ENCODE data around the gene SLC9A3. TPM values are rescaled to one million over a fixed set of nuclear protein-coding genes. Genes with fewer than 3 reads are reported as not detected.
A peak's percentile ranks its signal among the peaks of the same experiment; 100 is the strongest.

The SLC9A3 gene
- 3.3 TPM for polyA plus RNA-seq (2013, experiment 1 of 2)
- polyA plus RNA-seq (2013, experiment 2 of 2): 3.2 TPM

- H3K4me3 ChIP-seq (ENCODE audit: low read length in 2 of 2): peak within 1 kb of the TSS in 1 of 2 donors; percentile 13
- peak within 1 kb of the TSS; percentile 64 for H3K18ac ChIP-seq (ENCODE audit: low read length)
- H2BK120ac ChIP-seq (ENCODE audit: low read depth, low read length): no peak within 1 kb of the TSS
- no peak within 1 kb of the TSS for H4K8ac ChIP-seq (ENCODE audit: low read depth, low read length)
- no peak within 1 kb of the TSS for H2BK5ac ChIP-seq (ENCODE audit: low read length)
- peak within 1 kb of the TSS; percentile 89 for H3K23ac ChIP-seq (ENCODE audit: low read depth, low read length, poor library complexity)
- no peak within 1 kb of the TSS for H3K27ac ChIP-seq (replicated peaks; ENCODE audit: low read length)
- peak within 1 kb of the TSS; percentile 71 for H3K14ac ChIP-seq (ENCODE audit: low read length)
- H3K4me1 ChIP-seq (ENCODE audit: control insufficient read depth in 2 of 2, insufficient read depth in 1 of 2, low read depth in 1 of 2, low read length in 2 of 2): peaks cover 6 to 15% of the 10 kb centered on the region in 2 donors
- H3K4ac ChIP-seq (ENCODE audit: low read length): no peak within 1 kb of the TSS
- peak within 1 kb of the TSS; percentile 41 for H2BK12ac ChIP-seq (ENCODE audit: low read length)
- no CpG with 5 or more reads among the region's 89 CpGs for WGBS, 2 donors (ENCODE audit: extremely low coverage in 2 of 2, insufficient read length in 2 of 2, insufficient replicate concordance in 1 of 2)
- no peak for DNase-seq (ENCODE audit: low spot score)
- no peak within 1 kb of the TSS for H4K91ac ChIP-seq (ENCODE audit: low read depth, low read length, poor library complexity)
- peak within 1 kb of the TSS; percentile 26 for H2BK15ac ChIP-seq (ENCODE audit: low read length)
- H2AK5ac ChIP-seq (ENCODE audit: low read depth, low read length): peak within 1 kb of the TSS; percentile 96
- H3K36me3 ChIP-seq (replicated peaks in 1 of 2; ENCODE audit: control insufficient read depth in 2 of 2, insufficient read depth in 2 of 2, low read length in 2 of 2): no peaks in the 10 kb centered on the region
- H2AFZ ChIP-seq (ENCODE audit: low read length): peak within 1 kb of the TSS; percentile 86
- peak within 1 kb of the TSS; percentile 83 for H3K4me2 ChIP-seq (ENCODE audit: insufficient read depth, low read length, poor library complexity, severe bottlenecking)
- peaks cover 47 to 92% (median 73%) of the 10 kb centered on the region in 3 experiments for H3K27me3 ChIP-seq (ENCODE audit: control insufficient read depth in 3 of 3, insufficient read depth in 3 of 3, low read depth in 1 of 3, low read length in 3 of 3)
- no peaks in the 10 kb centered on the region for H3K79me1 ChIP-seq (ENCODE audit: low read depth, low read length)
- H3K9me3 ChIP-seq (replicated peaks in 1 of 2; ENCODE audit: control insufficient read depth in 2 of 2, insufficient read depth in 1 of 2, low read depth in 1 of 2, low read length in 2 of 2): peaks cover 0 to 3% of the 10 kb centered on the region in 2 donors
- no peak within 1 kb of the TSS for H3K9ac ChIP-seq (ENCODE audit: low read depth, low read length, poor library complexity)
Observed at GRCh38 chr5:524234-524972, at the start of gene SLC9A3. Gene SLC9A3 (minus strand): TSS chr5:524449.

- H3K27me3 ChIP-seq (ENCODE audit: control insufficient read depth in 3 of 3, insufficient read depth in 3 of 3, low read depth in 1 of 3, low read length in 3 of 3): peaks cover 0 to 28% (median 0%) of the 10 kb centered on the region in 3 experiments
- no peak overlapping the region for H3K14ac ChIP-seq (ENCODE audit: low read length)
- peak overlapping the region; percentile 35 for H2AK5ac ChIP-seq (ENCODE audit: low read depth, low read length)
- peak overlapping the region; percentile 6 for H2BK12ac ChIP-seq (ENCODE audit: low read length)
- H3K79me1 ChIP-seq (ENCODE audit: low read depth, low read length): peaks cover 2% of the 10 kb centered on the region
- H3K36me3 ChIP-seq (replicated peaks in 1 of 2; ENCODE audit: control insufficient read depth in 2 of 2, insufficient read depth in 2 of 2, low read length in 2 of 2): no peaks in the 10 kb centered on the region
- H2AFZ ChIP-seq (ENCODE audit: low read length): no peak overlapping the region
- peak overlapping the region; percentile 27 for H2BK15ac ChIP-seq (ENCODE audit: low read length)
- H3K9ac ChIP-seq (ENCODE audit: low read depth, low read length, poor library complexity): no peak overlapping the region
- no peak overlapping the region for H3K27ac ChIP-seq (replicated peaks; ENCODE audit: low read length)
- no peak overlapping the region for H4K8ac ChIP-seq (ENCODE audit: low read depth, low read length)
- H3K4me3 ChIP-seq (ENCODE audit: low read length in 2 of 2): no peak overlapping the region
- no peak overlapping the region for H2BK120ac ChIP-seq (ENCODE audit: low read depth, low read length)
- H3K23ac ChIP-seq (ENCODE audit: low read depth, low read length, poor library complexity): no peak overlapping the region
- WGBS, 2 donors (ENCODE audit: extremely low coverage in 2 of 2, insufficient read length in 2 of 2, insufficient replicate concordance in 1 of 2): no CpG with 5 or more reads among the region's 16 CpGs
- H3K4me1 ChIP-seq (ENCODE audit: control insufficient read depth in 2 of 2, insufficient read depth in 1 of 2, low read depth in 1 of 2, low read length in 2 of 2): no peaks in the 10 kb centered on the region
- no peak for DNase-seq (ENCODE audit: low spot score)
- H2BK5ac ChIP-seq (ENCODE audit: low read length): no peak overlapping the region
- H3K4me2 ChIP-seq (ENCODE audit: insufficient read depth, low read length, poor library complexity, severe bottlenecking): no peak overlapping the region
- peaks cover 4 to 8% of the 10 kb centered on the region in 2 donors for H3K9me3 ChIP-seq (replicated peaks in 1 of 2; ENCODE audit: control insufficient read depth in 2 of 2, insufficient read depth in 1 of 2, low read depth in 1 of 2, low read length in 2 of 2)
- peak overlapping the region; percentile 64 for H3K18ac ChIP-seq (ENCODE audit: low read length)
- H3K4ac ChIP-seq (ENCODE audit: low read length): no peak overlapping the region
- H4K91ac ChIP-seq (ENCODE audit: low read depth, low read length, poor library complexity): no peak overlapping the region
Observed at GRCh38 chr5:573976-574375, 49.7 kb upstream of the SLC9A3 start.

GRCh38 chr5:573206-573605 is 49.0 kb upstream of the SLC9A3 start:
- Histone ChIP-seq H3K27me3 (ENCODE audit: control insufficient read depth in 3 of 3, insufficient read depth in 3 of 3, low read depth in 1 of 3, low read length in 3 of 3) (peaks cover 0 to 30% (median 0%) of the 10 kb centered on the region in 3 experiments), H3K36me3 (replicated peaks in 1 of 2; ENCODE audit: control insufficient read depth in 2 of 2, insufficient read depth in 2 of 2, low read length in 2 of 2) (no peaks in the 10 kb centered on the region), H3K23ac (ENCODE audit: low read depth, low read length, poor library complexity) (no peak overlapping the region), H2AFZ (ENCODE audit: low read length) (no peak overlapping the region), H3K4me1 (ENCODE audit: control insufficient read depth in 2 of 2, insufficient read depth in 1 of 2, low read depth in 1 of 2, low read length in 2 of 2) (no peaks in the 10 kb centered on the region), H2BK120ac (ENCODE audit: low read depth, low read length) (no peak overlapping the region), H3K27ac (replicated peaks; ENCODE audit: low read length) (no peak overlapping the region), H3K9ac (ENCODE audit: low read depth, low read length, poor library complexity) (no peak overlapping the region), H3K79me1 (ENCODE audit: low read depth, low read length) (peaks cover 2% of the 10 kb centered on the region), H2BK5ac (ENCODE audit: low read length) (no peak overlapping the region), H2AK5ac (ENCODE audit: low read depth, low read length) (no peak overlapping the region), H4K91ac (ENCODE audit: low read depth, low read length, poor library complexity) (no peak overlapping the region), H2BK12ac (ENCODE audit: low read length) (no peak overlapping the region), H4K8ac (ENCODE audit: low read depth, low read length) (no peak overlapping the region), H3K9me3 (replicated peaks in 1 of 2; ENCODE audit: control insufficient read depth in 2 of 2, insufficient read depth in 1 of 2, low read depth in 1 of 2, low read length in 2 of 2) (peaks cover 4 to 8% of the 10 kb centered on the region in 2 donors), H3K18ac (ENCODE audit: low read length) (no peak overlapping the region), H2BK15ac (ENCODE audit: low read length) (no peak overlapping the region), H3K14ac (ENCODE audit: low read length) (no peak overlapping the region), H3K4me3 (ENCODE audit: low read length in 2 of 2) (no peak overlapping the region), H3K4me2 (ENCODE audit: insufficient read depth, low read length, poor library complexity, severe bottlenecking) (no peak overlapping the region), H3K4ac (ENCODE audit: low read length) (no peak overlapping the region)
- DNase-seq (ENCODE audit: low spot score): no peak
- no CpG with 5 or more reads among the region's 12 CpGs for WGBS, 2 donors (ENCODE audit: extremely low coverage in 2 of 2, insufficient read length in 2 of 2, insufficient replicate concordance in 1 of 2)

- H3K4ac ChIP-seq (ENCODE audit: low read length): no peak overlapping the region
- no peak overlapping the region for H3K9ac ChIP-seq (ENCODE audit: low read depth, low read length, poor library complexity)
- no peak overlapping the region for H3K27ac ChIP-seq (replicated peaks; ENCODE audit: low read length)
- H2BK120ac ChIP-seq (ENCODE audit: low read depth, low read length): no peak overlapping the region
- peaks cover 0 to 37% (median under 1%) of the 10 kb centered on the region in 3 experiments for H3K27me3 ChIP-seq (ENCODE audit: control insufficient read depth in 3 of 3, insufficient read depth in 3 of 3, low read depth in 1 of 3, low read length in 3 of 3)
- no peak overlapping the region for H2BK15ac ChIP-seq (ENCODE audit: low read length)
- H3K4me3 ChIP-seq (ENCODE audit: low read length in 2 of 2): no peak overlapping the region
- H3K4me1 ChIP-seq (ENCODE audit: control insufficient read depth in 2 of 2, insufficient read depth in 1 of 2, low read depth in 1 of 2, low read length in 2 of 2): no peaks in the 10 kb centered on the region
- no peak overlapping the region for H4K8ac ChIP-seq (ENCODE audit: low read depth, low read length)
- no peak overlapping the region for H3K4me2 ChIP-seq (ENCODE audit: insufficient read depth, low read length, poor library complexity, severe bottlenecking)
- H3K23ac ChIP-seq (ENCODE audit: low read depth, low read length, poor library complexity): no peak overlapping the region
- no peak overlapping the region for H4K91ac ChIP-seq (ENCODE audit: low read depth, low read length, poor library complexity)
- peaks cover 4 to 8% of the 10 kb centered on the region in 2 donors for H3K9me3 ChIP-seq (replicated peaks in 1 of 2; ENCODE audit: control insufficient read depth in 2 of 2, insufficient read depth in 1 of 2, low read depth in 1 of 2, low read length in 2 of 2)
- no peak for DNase-seq (ENCODE audit: low spot score)
- no peak overlapping the region for H2AK5ac ChIP-seq (ENCODE audit: low read depth, low read length)
- whole genome bisulfite sequencing, 2 donors (ENCODE audit: extremely low coverage in 2 of 2, insufficient read length in 2 of 2, insufficient replicate concordance in 1 of 2): no CpG with 5 or more reads among the region's 14 CpGs
- peaks cover 2% of the 10 kb centered on the region for H3K79me1 ChIP-seq (ENCODE audit: low read depth, low read length)
- no peak overlapping the region for H2BK5ac ChIP-seq (ENCODE audit: low read length)
- H3K36me3 ChIP-seq (replicated peaks in 1 of 2; ENCODE audit: control insufficient read depth in 2 of 2, insufficient read depth in 2 of 2, low read length in 2 of 2): no peaks in the 10 kb centered on the region
- no peak overlapping the region for H3K14ac ChIP-seq (ENCODE audit: low read length)
- no peak overlapping the region for H3K18ac ChIP-seq (ENCODE audit: low read length)
- no peak overlapping the region for H2BK12ac ChIP-seq (ENCODE audit: low read length)
- H2AFZ ChIP-seq (ENCODE audit: low read length): no peak overlapping the region
Observed at GRCh38 chr5:572398-573019, 48.3 kb upstream of the SLC9A3 start.

Data from neuronal stem cell (in vitro differentiated cells).